IPS DF 4.7 (cell line): ENCODE data around the gene AKR1C4.
"Not testable (repeated sequence)": the region's sequence is repeated elsewhere in the genome, so short reads cannot be mapped to it uniquely, and the experiment has no call there.

ENCODE experiments used
- DNase-seq: peaks from one replicate; pipeline ENCODE4 v3.0.0-alpha.2; 2013; ENCODE audit warnings: low spot score; ENCODE audit errors: extremely low read depth

The AKR1C4 gene

GRCh38 chr10:5196702-5197113 is at the start of gene AKR1C4:
AKR1C4 (plus strand) TSS chr10:5196837; CDS start chr10:5196868, 31 bp downstream.
- DNase-seq = no peak

GRCh38 chr10:5146920-5147254 is 49.8 kb upstream of the AKR1C4 start:
- no peak for DNase-seq

- no peak for DNase-seq
Observed at GRCh38 chr10:5147255-5147980, 49.2 kb upstream of the AKR1C4 start.

GRCh38 chr10:5147981-5148677 is 48.5 kb upstream of the AKR1C4 start:
- DNase-seq = no peak

GRCh38 chr10:5148678-5149032 is 48.0 kb upstream of the AKR1C4 start:
- no peak for DNase-seq

- no peak for DNase-seq
Observed at GRCh38 chr10:5151076-5151475, 45.6 kb upstream of the AKR1C4 start.

- no peak for DNase-seq
Observed at GRCh38 chr10:5155951-5156350, 40.7 kb upstream of the AKR1C4 start.

GRCh38 chr10:5157501-5157900 is 39.1 kb upstream of the AKR1C4 start:
- no peak for DNase-seq

- no peak for DNase-seq
Observed at GRCh38 chr10:5159126-5159525, 37.5 kb upstream of the AKR1C4 start.

- DNase-seq = no peak
Observed at GRCh38 chr10:5163487-5163886, 33.1 kb upstream of the AKR1C4 start.

- DNase-seq = no peak
Observed at GRCh38 chr10:5165738-5166137, 30.9 kb upstream of the AKR1C4 start.

- no peak for DNase-seq
Observed at GRCh38 chr10:5168897-5169420, 27.7 kb upstream of the AKR1C4 start.

GRCh38 chr10:5175581-5175980 is 21.1 kb upstream of the AKR1C4 start:
- DNase-seq = not testable (repeated sequence)

- DNase-seq = not testable (repeated sequence)
Observed at GRCh38 chr10:5180503-5180902, 16.1 kb upstream of the AKR1C4 start.

GRCh38 chr10:5183923-5184322 is 12.7 kb upstream of the AKR1C4 start:
- DNase-seq = no peak

GRCh38 chr10:5184987-5185775 is 11.5 kb upstream of the AKR1C4 start, which contains the start of gene AKR1C8:
AKR1C8 (minus strand) TSS chr10:5185150; CDS start chr10:5185104, 46 bp downstream.
- no peak for DNase-seq

- no peak for DNase-seq
Observed at GRCh38 chr10:5187867-5188266, 8.8 kb upstream of the AKR1C4 start.

GRCh38 chr10:5188358-5188757 is 8.3 kb upstream of the AKR1C4 start:
- DNase-seq = no peak

- DNase-seq = no peak
Observed at GRCh38 chr10:5194431-5194830, 2.2 kb upstream of the AKR1C4 start.

- DNase-seq = no peak
Observed at GRCh38 chr10:5195727-5196374, 786 bp upstream of the AKR1C4 start.

GRCh38 chr10:5198386-5198785 is 1.7 kb downstream of the AKR1C4 start:
- DNase-seq = no peak
